Measurements from ENCODE around the gene B4GALT2. TPM values are rescaled to one million over a fixed set of nuclear protein-coding genes. Genes with fewer than 3 reads are reported as not detected.
A peak's percentile ranks its signal among the peaks of the same experiment; 100 is the strongest.

Gene B4GALT2
- total and polyA plus RNA-seq, 3 donors from 2014 or later, result 40.9 to 65.9 (median 47.7) TPM

DNA sequence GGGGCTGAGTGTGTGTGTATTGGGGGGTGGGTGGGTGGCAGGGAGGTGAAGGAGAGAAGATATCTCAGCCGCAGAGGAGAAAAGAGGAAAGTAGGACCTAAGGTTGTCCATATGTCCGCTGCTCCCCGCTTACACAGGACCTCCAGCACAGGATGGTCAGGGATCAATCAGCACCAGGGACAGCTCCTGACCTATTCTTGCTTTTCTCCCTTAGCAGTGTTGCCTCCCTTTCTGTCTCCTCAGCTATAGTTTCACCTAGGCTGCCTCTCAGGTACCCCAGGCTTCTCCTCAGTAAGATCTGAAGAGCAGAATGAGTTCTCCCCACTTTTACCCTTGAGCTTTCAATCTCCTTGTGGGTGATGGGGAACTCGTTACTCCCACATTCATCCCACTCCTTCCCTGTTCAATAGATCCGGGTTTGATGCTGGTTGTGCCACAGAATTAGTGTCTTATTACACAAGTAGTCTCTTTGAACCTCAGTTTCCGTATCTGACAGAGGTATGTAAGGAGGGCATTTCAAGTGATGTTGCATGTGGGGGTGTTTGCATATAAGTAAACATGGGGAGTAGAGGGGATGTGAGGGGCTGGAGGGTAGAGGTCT, 10.6 kb upstream of the B4GALT2 start:
- TF ChIP-seq, protein P1, sequence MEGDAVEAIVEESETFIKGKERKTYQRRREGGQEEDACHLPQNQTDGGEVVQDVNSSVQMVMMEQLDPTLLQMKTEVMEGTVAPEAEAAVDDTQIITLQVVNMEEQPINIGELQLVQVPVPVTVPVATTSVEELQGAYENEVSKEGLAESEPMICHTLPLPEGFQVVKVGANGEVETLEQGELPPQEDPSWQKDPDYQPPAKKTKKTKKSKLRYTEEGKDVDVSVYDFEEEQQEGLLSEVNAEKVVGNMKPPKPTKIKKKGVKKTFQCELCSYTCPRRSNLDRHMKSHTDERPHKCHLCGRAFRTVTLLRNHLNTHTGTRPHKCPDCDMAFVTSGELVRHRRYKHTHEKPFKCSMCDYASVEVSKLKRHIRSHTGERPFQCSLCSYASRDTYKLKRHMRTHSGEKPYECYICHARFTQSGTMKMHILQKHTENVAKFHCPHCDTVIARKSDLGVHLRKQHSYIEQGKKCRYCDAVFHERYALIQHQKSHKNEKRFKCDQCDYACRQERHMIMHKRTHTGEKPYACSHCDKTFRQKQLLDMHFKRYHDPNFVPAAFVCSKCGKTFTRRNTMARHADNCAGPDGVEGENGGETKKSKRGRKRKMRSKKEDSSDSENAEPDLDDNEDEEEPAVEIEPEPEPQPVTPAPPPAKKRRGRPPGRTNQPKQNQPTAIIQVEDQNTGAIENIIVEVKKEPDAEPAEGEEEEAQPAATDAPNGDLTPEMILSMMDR (IDR thresholded peaks at IDR 0.05), result no peak
- intact Hi-C loops (cut with DNase I; ENCODE audit: low total_unique reads), result no loop called here
- peaks cover 8% of the 10 kb centered on the region for H3K4me1 ChIP-seq
- no peaks in the 10 kb centered on the region for H3K9me3 ChIP-seq
- H3K27ac ChIP-seq, result no peak overlapping the region
- no peak overlapping the region for H3K4me3 ChIP-seq
- H3K27me3 ChIP-seq, result no peaks in the 10 kb centered on the region
- WGBS, 2 donors, result 71 to 75% methylated on average over 6 of the region's 6 CpGs
- DNase-seq, result peak; percentile 56
- H3K36me3 ChIP-seq (ENCODE audit: low read depth, missing control alignments), result no peaks in the 10 kb centered on the region

DNA sequence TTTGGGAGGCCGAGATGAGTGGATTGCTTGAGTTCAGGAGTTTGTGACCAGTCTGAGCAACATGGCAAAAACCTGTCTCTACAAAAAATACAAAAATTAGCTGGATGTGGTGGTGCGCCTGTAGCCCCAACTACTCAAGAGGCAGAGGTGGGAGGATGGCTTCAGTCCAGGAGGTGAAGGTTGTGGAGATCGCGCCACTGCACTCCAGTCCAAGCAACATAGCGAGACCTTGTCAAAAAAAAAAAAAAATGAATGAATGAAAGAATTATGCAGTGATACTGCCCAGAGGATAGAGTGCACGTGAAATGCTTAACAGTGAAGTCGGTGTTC, 9.6 kb upstream of the B4GALT2 start:
- no peaks in the 10 kb centered on the region for H3K9me3 ChIP-seq
- peak overlapping the region; percentile 75 for H3K4me3 ChIP-seq
- H3K36me3 ChIP-seq (ENCODE audit: low read depth, missing control alignments), result no peaks in the 10 kb centered on the region
- TF ChIP-seq, protein P1 (IDR thresholded peaks at IDR 0.05), result no peak
- no peak for TF ChIP-seq POLR2A (IDR thresholded peaks at IDR 0.05)
- intact Hi-C loops (cut with DNase I; ENCODE audit: low total_unique reads), result no loop called here
- WGBS, 2 donors, result 29 to 32% methylated on average over 7 of the region's 7 CpGs
- H3K27ac ChIP-seq, result no peak overlapping the region
- H3K4me1 ChIP-seq, result peaks cover 13% of the 10 kb centered on the region
- no peak for DNase-seq
- H3K27me3 ChIP-seq, result no peaks in the 10 kb centered on the region

DNA sequence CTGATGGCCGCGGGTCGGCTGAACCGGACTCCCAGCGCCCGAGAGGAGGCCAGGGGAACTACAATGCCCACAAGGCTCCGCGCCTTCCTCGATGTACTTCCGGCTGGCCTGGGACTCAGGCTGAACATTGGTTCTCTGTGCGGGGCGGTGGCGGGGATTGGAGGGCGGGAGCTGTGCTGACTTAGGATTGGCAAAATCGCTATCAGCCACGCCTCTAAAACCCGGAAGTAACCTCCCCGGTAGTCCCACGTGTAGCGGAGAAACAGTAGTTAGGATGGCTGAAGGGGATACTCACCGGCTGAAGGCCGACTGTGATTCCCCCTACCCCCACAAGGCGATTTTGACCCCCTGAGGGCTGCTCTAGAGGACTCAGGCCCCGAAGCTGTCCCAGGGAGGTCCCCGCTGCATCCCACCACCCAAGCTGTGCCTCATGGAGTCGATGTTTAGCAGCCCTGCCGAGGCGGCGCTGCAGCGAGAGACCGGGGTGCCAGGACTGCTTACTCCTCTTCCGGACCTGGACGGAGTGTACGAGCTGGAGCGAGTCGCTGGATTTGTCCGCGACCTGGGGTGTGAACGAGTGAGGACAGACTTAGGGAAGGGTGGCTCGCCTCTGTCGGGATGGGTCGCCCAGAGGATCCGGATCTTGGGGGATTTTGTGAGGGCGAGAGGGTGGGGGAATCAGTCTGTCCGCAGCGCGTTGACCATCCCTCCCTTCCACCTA, 9.1 kb upstream of the B4GALT2 start, which contains the start of gene DPH2:
TSS of gene DPH2 (plus strand) at position 265 of the 721 bp plus-strand sequence. CDS start at position 431, 166 bp downstream.
- Histone ChIP-seq H3K9me3 (no peaks in the 10 kb centered on the region), H3K4me1 (peaks cover 13% of the 10 kb centered on the region), H3K27ac (no peak within 1 kb of the TSS), H3K27me3 (no peaks in the 10 kb centered on the region), H3K36me3 (ENCODE audit: low read depth, missing control alignments) (no peaks in the 10 kb centered on the region), H3K4me3 (peak within 1 kb of the TSS; percentile 75)
- peak; percentile 99 for DNase-seq
- intact Hi-C loops (cut with DNase I; ENCODE audit: low total_unique reads), result no loop called here
- TF ChIP-seq POLR2A (IDR thresholded peaks at IDR 0.05), result no peak
- TF ChIP-seq, protein P1 (IDR thresholded peaks at IDR 0.05), result peak in 2 of 3 experiments; percentile 12 to 23
- 0 to 1% methylated on average over 18 to 47 of the region's 47 CpGs for WGBS, 2 donors

DNA sequence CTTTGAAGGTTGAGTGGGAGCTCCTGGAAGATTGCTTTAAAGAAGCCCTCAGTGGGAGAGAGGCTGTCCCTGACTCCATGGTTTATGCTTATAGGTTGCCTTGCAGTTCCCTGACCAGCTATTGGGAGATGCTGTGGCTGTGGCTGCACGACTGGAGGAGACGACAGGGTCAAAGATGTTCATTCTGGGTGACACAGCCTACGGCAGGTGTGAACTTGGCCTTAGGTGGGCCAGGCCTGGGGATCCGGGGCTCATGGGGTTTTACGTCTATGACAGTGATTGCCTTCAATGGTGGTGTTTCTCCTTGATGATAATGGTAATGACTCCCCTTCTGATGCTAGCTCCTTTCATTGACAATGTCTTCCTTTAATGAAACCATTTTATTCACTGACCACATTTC, 8.5 kb upstream of the B4GALT2 start:
- WGBS, 2 donors, result 47 to 51% methylated on average over 4 to 5 of the region's 5 CpGs
- DNase-seq, result no peak
- intact Hi-C loops (cut with DNase I; ENCODE audit: low total_unique reads), result no loop called here

More for the DNA sequence above, 8.5 kb upstream of the B4GALT2 start:
- Histone ChIP-seq H3K4me1 (peaks cover 13% of the 10 kb centered on the region), H3K9me3 (no peaks in the 10 kb centered on the region), H3K27ac (no peak overlapping the region), H3K27me3 (no peaks in the 10 kb centered on the region), H3K36me3 (ENCODE audit: low read depth, missing control alignments) (no peaks in the 10 kb centered on the region), H3K4me3 (peak overlapping the region; percentile 75)
- no peak for TF ChIP-seq POLR2A (IDR thresholded peaks at IDR 0.05)
- TF ChIP-seq, protein P1 (IDR thresholded peaks at IDR 0.05), result no peak

All from testis (tissue), 3 donors.